Loucy (cell line): Measurements from ENCODE around the gene EZH2.

Source experiments
- EZH2phosphoT487 ChIP-seq: fragments of 200-600 bp; IDR thresholded peaks from 2 replicates; pipeline ENCODE4 v1.6.1; 2018; ENCODE audit warnings: antibody characterized with exemption, mild to moderate bottlenecking, moderate library complexity, borderline replicate concordance
- TF ChIP-seq, protein P1 (sequence below): fragments of 200-600 bp; sonication (generic); conservative IDR thresholded peaks from 2 replicates; pipeline ENCODE4 v1.5.1; 2014; ENCODE audit warnings: mild to moderate bottlenecking, antibody characterized with exemption, low read length

- TF ChIP-seq, protein P1, sequence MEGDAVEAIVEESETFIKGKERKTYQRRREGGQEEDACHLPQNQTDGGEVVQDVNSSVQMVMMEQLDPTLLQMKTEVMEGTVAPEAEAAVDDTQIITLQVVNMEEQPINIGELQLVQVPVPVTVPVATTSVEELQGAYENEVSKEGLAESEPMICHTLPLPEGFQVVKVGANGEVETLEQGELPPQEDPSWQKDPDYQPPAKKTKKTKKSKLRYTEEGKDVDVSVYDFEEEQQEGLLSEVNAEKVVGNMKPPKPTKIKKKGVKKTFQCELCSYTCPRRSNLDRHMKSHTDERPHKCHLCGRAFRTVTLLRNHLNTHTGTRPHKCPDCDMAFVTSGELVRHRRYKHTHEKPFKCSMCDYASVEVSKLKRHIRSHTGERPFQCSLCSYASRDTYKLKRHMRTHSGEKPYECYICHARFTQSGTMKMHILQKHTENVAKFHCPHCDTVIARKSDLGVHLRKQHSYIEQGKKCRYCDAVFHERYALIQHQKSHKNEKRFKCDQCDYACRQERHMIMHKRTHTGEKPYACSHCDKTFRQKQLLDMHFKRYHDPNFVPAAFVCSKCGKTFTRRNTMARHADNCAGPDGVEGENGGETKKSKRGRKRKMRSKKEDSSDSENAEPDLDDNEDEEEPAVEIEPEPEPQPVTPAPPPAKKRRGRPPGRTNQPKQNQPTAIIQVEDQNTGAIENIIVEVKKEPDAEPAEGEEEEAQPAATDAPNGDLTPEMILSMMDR, result no peak
- TF ChIP-seq EZH2phosphoT487, result no peak
Observed at GRCh38 chr7:148898845-148899484, 14.9 kb upstream of the EZH2 start.
